ENCODE measurements around the gene FBXL15.
A peak's percentile ranks its signal among the peaks of the same experiment; 100 is the strongest.

FBXL15 gene, protein sequence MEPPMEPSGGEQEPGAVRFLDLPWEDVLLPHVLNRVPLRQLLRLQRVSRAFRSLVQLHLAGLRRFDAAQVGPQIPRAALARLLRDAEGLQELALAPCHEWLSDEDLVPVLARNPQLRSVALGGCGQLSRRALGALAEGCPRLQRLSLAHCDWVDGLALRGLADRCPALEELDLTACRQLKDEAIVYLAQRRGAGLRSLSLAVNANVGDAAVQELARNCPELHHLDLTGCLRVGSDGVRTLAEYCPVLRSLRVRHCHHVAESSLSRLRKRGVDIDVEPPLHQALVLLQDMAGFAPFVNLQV

DNA sequence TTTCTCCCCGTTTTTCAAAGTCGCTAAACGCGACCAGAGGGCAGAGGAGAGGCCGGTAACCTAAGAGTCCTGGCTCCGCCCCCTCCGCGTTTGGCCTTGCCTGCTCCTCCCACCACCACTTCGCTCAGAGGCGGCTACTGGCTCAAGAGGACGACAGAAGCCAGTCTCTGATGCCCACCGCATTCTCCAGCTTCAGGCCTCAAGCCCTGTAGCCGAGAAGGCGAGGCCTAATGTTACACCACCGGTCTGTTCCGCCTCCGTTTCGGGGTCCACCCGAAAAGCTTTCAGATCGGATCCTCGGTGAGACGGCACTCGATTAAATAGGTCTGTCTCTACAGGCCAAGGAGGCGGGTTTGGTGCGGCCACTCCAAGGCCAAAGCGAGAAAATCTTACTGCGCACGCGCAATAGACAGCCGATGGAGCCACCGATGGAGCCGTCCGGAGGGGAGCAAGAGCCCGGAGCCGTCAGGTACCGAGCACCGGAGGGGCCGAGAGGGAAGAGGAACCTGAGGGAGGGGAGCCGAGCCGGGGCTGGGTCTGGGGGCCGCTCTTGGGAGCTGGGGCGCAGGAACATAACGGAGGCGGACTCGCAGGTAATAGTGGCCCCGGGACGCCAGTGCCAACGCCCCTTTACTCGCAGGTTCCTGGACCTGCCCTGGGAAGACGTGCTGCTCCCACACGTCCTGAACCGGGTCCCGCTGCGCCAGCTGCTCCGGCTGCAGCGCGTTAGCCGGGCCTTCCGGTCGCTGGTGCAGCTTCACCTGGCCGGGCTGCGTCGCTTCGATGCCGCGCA lies at the start of gene FBXL15:
Gene FBXL15 (plus strand): TSS at position 123 of the 793 bp plus-strand sequence. CDS start 294 bp downstream, at position 417.
- peak; percentile 94 for DNase-seq

DNA sequence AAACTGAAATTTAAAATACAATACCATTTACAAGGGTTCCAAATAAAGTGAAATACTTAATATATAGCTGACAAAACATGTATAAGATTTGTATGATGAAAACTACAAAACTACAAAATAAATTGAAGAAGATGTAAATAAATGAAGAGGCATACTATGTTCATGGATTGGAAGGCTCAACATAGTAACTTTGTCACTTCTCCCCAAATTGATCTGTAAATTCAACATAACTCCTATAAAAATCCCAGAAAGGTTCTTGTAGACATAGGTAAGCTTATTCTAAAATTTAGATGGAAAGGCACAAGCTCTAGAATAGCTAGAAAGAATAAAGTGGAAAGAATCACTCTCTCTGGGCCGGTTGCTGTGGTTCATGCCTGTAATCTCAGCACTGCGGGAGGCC lies 49.3 kb upstream of the FBXL15 start:
- no peak for DNase-seq

- no peak for DNase-seq
These were observed 45.4 kb upstream of the FBXL15 start for GRCh38 chr10:102375250-102375649.

GRCh38 chr10:102375867-102376266 lies 44.8 kb upstream of the FBXL15 start:
- no peak for DNase-seq

GRCh38 chr10:102376901-102377300 lies 43.7 kb upstream of the FBXL15 start:
- no peak for DNase-seq

DNA sequence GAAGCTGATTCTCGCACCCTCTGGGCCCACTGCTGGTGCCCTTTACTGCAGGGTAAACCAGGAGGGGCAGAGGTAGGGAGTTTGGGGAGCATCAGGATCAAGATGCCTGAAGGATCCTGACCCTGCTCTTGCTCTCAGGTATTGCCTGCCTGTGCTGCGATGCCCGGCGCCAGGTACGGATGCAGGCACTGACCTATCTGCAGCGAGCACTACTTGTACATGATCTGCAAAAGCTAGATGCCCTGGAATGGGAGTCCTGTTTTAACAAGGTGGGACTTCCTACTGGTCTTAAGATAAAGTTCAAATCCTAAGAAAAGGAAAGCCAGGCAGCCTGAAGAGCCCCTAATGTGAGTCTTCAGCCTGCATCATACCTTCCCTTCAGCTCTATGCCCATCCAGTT lies 41.3 kb upstream of the FBXL15 start:
- no peak for DNase-seq

- DNase-seq: no peak
These were observed 38.7 kb upstream of the FBXL15 start for GRCh38 chr10:102381983-102382382.

- DNase-seq: no peak
These were observed 37.8 kb upstream of the FBXL15 start for GRCh38 chr10:102382871-102383270.

DNA sequence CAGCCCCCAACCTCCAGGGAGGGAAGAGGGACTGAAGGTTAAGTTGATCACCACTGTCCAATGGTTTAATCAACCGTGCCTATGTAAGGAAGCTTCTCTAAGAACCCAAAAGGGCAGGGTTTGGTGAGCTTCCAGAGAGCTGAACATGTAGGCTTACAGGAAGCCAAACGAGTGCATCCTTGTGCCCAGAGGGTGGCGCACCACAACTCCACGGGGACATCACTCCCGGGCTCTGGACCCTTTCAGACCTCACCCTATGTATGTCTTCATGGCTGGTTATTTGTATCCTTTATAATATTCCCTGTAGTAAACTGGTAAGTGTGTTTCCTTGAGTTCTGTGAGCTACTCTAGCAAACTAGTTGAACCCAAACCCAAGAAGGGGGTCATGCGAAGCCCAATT lies 36.6 kb upstream of the FBXL15 start:
- no peak for DNase-seq

DNA sequence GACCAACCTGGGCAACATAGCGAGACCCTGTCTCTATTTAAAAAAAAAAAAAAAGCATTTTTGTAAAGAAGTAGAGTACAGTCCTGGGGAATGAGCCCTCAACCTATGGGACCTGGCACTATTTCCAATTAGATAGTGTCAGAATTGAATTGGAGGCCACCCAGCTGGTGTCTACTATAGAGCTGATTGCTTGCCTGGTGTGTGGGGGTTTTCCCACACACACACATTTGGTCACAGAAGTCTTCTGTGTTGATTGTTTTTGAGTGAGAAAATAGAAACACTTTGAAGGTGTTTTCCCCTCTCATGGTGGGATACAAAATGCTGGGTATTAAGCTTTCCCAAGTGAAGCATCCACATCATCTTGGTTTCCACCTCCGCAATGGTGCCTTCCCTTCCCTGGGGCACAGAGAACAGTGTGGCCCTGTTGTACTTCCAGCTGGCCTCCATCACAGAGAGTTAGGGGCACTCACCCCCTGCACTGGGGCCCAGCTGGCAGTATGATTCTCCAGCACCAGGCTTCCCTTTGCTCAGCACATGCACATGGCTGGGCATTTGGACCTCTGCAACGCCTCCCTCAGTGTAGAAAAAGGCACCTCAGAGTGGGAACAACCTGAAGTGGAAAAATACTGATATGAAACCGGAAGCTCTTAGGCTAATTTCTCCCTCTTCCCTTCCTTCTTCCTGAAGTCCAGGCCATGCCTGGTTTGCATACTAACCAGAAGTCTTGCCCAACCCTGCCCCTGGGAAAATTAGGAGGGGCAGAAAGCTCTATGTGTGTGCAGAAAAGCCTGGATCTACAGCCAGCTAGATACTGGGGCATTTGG lies 35.8 kb upstream of the FBXL15 start:
- DNase-seq: peak; percentile 41

DNA sequence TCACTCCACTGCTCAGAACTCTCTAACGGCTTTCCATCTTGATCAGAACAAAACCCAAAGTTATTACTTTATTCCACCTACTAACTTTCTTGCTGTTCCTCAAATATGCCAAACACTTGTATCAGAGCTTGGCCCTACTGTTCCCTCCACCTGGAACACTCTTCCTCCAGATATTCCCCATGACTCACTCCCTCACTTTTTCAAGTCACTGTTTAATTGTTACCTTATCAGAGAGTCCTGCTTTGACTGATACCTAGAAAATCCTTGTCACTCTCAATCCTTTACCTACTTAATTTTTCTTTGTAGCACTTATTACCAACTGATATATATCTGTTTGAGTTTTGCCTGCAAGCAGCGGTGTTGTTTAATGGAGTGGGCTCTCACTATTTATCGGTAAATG lies 30.7 kb upstream of the FBXL15 start:
- no peak for DNase-seq

DNA sequence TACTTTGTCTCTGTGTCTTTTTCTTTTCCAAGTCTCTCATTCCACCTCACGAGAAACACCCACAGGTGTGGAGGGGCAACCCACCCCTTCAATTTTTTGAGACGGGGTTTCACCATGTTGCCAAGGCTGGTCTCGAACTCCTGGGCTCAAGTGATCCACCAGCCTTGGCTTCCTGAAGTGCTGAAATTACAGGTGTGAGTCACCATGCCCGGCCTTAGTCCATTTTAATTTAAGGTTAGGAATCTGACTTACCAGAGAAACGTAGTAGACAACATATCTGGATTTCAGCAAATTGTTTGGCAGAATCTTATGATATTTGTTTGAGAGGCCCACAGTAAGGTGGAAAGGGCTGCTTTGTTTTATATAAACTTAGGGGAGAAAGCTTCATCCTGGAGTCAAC lies 28.3 kb upstream of the FBXL15 start:
- no peak for DNase-seq

GRCh38 chr10:102393411-102394078 lies 27.1 kb upstream of the FBXL15 start:
- DNase-seq: no peak

- DNase-seq: peak; percentile 90
These were observed 26.4 kb upstream of the FBXL15 start for GRCh38 chr10:102394079-102394800.

DNA sequence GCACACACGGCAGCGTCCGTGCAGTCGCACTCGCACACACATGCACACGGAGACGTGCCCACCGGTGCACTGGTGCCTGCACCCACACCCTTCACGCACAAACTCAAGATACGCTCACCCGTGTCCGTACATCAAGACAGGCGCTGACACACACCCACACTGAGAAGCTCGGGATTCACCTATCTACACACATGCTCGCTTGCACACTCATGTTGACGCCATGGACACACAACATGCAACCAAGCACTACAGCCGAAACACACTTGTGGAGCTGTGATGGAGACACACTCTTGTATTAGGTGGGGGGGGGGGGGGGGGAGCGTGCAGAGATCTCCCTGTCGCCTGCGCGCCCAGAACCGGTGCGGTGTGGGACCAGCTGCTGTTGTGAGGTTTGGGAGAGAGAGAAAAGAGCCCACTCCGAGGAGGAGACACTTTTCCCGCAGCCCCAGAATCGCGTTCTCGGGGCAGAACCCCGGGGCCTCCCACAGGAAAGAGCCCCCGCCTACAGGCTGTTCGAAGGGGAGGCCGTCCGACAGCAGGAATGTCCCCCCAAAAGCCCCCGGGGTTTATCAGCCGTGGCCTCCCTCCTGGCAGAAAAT lies 25.7 kb upstream of the FBXL15 start:
- peak; percentile 51 for DNase-seq

DNA sequence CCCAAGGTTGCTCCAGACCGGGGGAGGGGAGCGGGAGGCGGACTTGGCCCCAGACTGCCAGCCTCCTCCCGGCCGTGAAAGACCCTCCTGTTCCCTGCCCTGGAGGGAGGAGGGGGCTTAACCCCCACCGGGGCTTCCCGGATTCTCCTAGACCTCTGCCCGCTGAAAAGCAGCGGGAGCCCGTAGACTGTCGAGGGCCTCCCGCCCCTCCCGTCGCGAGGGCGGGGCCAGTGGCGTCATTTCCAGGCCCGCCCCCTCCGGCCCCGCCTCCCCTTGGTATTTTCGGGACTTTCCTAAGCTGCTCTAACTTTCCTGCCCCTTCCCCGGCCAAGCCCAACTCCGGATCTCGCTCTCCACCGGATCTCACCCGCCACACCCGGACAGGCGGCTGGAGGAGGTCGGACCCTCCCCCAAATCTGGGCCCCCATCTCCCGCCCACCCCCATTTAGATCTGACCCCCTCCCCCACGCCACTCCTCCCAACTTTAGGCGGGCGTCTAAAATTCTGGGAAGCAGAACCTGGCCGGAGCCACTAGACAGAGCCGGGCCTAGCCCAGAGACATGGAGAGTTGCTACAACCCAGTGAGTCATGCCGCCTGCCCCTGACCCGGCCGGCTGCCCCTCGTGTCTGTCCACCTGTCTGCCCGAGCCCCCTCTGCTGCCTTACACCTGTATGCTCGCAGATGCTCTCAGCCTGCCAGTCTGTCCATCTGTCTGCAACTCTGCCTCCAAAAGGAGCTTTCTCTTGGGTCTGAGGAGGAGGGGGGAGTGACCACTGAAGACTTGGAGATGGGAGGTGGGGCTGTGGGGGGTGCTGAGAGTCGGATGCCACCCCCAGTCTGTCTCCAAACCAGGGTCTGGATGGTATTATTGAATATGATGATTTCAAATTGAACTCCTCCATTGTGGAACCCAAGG lies 25.0 kb upstream of the FBXL15 start, which contains the start of gene NFKB2:
Gene NFKB2 (plus strand): TSS at position 306 of the 917 bp plus-strand sequence. CDS start 255 bp downstream, at position 561.
- DNase-seq: peak; percentile 86

GRCh38 chr10:102396317-102396650 lies 24.4 kb upstream of the FBXL15 start:
- DNase-seq: no peak

DNA sequence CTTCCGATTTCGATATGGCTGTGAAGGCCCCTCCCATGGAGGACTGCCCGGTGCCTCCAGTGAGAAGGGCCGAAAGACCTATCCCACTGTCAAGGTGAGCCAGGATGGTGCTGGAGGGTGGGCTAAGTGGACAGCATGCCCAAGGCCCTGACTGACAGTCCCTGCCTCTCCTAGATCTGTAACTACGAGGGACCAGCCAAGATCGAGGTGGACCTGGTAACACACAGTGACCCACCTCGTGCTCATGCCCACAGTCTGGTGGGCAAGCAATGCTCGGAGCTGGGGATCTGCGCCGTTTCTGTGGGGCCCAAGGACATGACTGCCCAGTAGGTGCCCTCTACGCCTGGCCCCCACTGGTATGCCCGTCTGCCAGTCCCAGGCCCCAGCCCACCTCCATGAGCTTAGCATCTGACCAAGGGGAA lies 23.9 kb upstream of the FBXL15 start:
- no peak for DNase-seq

- DNase-seq: no peak
These were observed 23.1 kb upstream of the FBXL15 start for GRCh38 chr10:102397222-102398171.
